HepG2 (cell line): Measurements from ENCODE around the gene NCDN.

ENCODE experiments used
- HNRNPH1 ChIP-seq: fragments of 200-400 bp; formaldehyde crosslinking; optimal IDR thresholded peaks from 2 replicates; pipeline ENCODE3; 2017; ENCODE audit warnings: mild to moderate bottlenecking, low read depth, low read length
- USF2 ChIP-seq, 2 experiments: sonication (generic) in 1 of 2; formaldehyde crosslinking in 1 of 2; IDR thresholded peaks; 2 replicates each; pipeline versions ENCODE4 v1.5.1 to v1.6.1; 2011 to 2020; ENCODE audit warnings: borderline replicate concordance in 1 of 2, low read depth in 1 of 2, low read length in 1 of 2, mild to moderate bottlenecking in 1 of 2, missing genetic modification reagents in 1 of 2, moderate library complexity in 1 of 2
- YY1 ChIP-seq: IDR thresholded peaks from 2 replicates; pipeline ENCODE4 v1.6.1; 2011; ENCODE audit warnings: low read length, low read depth, moderate library complexity, mild to moderate bottlenecking; ENCODE audit not compliant: insufficient read depth, insufficient replicate concordance
- ZNF260 ChIP-seq: sonication (generic); formaldehyde crosslinking; IDR thresholded peaks from 2 replicates; pipeline ENCODE4 v1.4.0; 2020; ENCODE audit warnings: missing genetic modification reagents, low read depth, mild to moderate bottlenecking, borderline replicate concordance
- ZNF644 ChIP-seq: IDR thresholded peaks from 2 replicates; pipeline ENCODE4 v1.6.1; 2016; ENCODE audit warnings: low read depth
- TF ChIP-seq, protein P1 (sequence below): sonication (generic); formaldehyde crosslinking; IDR thresholded peaks from 2 replicates; pipeline ENCODE4 v1.5.0; 2020; ENCODE audit warnings: mild to moderate bottlenecking, missing genetic modification reagents, borderline replicate concordance
- TF ChIP-seq, protein P2 (sequence below): sonication (generic); formaldehyde crosslinking; IDR thresholded peaks from 2 replicates; pipeline ENCODE4 v1.4.0; 2020; ENCODE audit warnings: missing genetic modification reagents

GRCh38 chr1:35559317-35559944 lies 1.8 kb downstream of the NCDN start:
- TF ChIP-seq, protein P1, sequence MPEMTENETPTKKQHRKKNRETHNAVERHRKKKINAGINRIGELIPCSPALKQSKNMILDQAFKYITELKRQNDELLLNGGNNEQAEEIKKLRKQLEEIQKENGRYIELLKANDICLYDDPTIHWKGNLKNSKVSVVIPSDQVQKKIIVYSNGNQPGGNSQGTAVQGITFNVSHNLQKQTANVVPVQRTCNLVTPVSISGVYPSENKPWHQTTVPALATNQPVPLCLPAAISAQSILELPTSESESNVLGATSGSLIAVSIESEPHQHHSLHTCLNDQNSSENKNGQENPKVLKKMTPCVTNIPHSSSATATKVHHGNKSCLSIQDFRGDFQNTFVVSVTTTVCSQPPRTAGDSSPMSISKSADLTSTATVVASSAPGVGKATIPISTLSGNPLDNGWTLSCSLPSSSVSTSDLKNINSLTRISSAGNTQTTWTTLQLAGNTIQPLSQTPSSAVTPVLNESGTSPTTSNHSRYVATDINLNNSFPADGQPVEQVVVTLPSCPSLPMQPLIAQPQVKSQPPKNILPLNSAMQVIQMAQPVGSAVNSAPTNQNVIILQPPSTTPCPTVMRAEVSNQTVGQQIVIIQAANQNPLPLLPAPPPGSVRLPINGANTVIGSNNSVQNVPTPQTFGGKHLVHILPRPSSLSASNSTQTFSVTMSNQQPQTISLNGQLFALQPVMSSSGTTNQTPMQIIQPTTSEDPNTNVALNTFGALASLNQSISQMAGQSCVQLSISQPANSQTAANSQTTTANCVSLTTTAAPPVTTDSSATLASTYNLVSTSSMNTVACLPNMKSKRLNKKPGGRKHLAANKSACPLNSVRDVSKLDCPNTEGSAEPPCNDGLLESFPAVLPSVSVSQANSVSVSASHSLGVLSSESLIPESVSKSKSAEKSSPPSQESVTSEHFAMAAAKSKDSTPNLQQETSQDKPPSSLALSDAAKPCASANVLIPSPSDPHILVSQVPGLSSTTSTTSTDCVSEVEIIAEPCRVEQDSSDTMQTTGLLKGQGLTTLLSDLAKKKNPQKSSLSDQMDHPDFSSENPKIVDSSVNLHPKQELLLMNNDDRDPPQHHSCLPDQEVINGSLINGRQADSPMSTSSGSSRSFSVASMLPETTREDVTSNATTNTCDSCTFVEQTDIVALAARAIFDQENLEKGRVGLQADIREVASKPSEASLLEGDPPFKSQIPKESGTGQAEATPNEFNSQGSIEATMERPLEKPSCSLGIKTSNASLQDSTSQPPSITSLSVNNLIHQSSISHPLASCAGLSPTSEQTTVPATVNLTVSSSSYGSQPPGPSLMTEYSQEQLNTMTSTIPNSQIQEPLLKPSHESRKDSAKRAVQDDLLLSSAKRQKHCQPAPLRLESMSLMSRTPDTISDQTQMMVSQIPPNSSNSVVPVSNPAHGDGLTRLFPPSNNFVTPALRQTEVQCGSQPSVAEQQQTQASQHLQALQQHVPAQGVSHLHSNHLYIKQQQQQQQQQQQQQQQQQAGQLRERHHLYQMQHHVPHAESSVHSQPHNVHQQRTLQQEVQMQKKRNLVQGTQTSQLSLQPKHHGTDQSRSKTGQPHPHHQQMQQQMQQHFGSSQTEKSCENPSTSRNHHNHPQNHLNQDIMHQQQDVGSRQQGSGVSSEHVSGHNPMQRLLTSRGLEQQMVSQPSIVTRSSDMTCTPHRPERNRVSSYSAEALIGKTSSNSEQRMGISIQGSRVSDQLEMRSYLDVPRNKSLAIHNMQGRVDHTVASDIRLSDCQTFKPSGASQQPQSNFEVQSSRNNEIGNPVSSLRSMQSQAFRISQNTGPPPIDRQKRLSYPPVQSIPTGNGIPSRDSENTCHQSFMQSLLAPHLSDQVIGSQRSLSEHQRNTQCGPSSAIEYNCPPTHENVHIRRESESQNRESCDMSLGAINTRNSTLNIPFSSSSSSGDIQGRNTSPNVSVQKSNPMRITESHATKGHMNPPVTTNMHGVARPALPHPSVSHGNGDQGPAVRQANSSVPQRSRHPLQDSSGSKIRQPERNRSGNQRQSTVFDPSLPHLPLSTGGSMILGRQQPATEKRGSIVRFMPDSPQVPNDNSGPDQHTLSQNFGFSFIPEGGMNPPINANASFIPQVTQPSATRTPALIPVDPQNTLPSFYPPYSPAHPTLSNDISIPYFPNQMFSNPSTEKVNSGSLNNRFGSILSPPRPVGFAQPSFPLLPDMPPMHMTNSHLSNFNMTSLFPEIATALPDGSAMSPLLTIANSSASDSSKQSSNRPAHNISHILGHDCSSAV = no peak
- TF ChIP-seq, protein P2, sequence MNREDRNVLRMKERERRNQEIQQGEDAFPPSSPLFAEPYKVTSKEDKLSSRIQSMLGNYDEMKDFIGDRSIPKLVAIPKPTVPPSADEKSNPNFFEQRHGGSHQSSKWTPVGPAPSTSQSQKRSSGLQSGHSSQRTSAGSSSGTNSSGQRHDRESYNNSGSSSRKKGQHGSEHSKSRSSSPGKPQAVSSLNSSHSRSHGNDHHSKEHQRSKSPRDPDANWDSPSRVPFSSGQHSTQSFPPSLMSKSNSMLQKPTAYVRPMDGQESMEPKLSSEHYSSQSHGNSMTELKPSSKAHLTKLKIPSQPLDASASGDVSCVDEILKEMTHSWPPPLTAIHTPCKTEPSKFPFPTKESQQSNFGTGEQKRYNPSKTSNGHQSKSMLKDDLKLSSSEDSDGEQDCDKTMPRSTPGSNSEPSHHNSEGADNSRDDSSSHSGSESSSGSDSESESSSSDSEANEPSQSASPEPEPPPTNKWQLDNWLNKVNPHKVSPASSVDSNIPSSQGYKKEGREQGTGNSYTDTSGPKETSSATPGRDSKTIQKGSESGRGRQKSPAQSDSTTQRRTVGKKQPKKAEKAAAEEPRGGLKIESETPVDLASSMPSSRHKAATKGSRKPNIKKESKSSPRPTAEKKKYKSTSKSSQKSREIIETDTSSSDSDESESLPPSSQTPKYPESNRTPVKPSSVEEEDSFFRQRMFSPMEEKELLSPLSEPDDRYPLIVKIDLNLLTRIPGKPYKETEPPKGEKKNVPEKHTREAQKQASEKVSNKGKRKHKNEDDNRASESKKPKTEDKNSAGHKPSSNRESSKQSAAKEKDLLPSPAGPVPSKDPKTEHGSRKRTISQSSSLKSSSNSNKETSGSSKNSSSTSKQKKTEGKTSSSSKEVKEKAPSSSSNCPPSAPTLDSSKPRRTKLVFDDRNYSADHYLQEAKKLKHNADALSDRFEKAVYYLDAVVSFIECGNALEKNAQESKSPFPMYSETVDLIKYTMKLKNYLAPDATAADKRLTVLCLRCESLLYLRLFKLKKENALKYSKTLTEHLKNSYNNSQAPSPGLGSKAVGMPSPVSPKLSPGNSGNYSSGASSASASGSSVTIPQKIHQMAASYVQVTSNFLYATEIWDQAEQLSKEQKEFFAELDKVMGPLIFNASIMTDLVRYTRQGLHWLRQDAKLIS (CRISPR knock-in tag) = no peak
- TF ChIP-seq HNRNPH1 (no peak), USF2 (IDR thresholded peaks at IDR 0.05; ENCODE audit: low read depth, low read length) (no peak), USF2 (CRISPR knock-in tag; IDR thresholded peaks at IDR 0.05; ENCODE audit: borderline replicate concordance) (no peak), ZNF260 (CRISPR knock-in tag) (no peak), ZNF644 (CRISPR knock-in tag) (no peak), YY1 (no peak)
